Endodermal cell (in vitro differentiated cells): ENCODE measurements around the gene ANLN. TPM values are rescaled to one million over a fixed set of nuclear protein-coding genes. Genes with fewer than 3 reads are reported as not detected.

Source experiments
- DNase-seq: peaks from one replicate; pipeline ENCODE4 v3.0.0-alpha.2; 2017
- H3K27ac ChIP-seq: 2 replicates; pipeline ENCODE4 v1.5.1; 2013; ENCODE audit warnings: mild to moderate bottlenecking, low read depth, low read length, moderate library complexity
- H3K27me3 ChIP-seq: 2 replicates; pipeline ENCODE4 v1.6.1; 2013; ENCODE audit warnings: mild to moderate bottlenecking, low read length, moderate library complexity; ENCODE audit not compliant: insufficient read depth, control insufficient read depth, poor library complexity, severe bottlenecking
- H3K36me3 ChIP-seq: 2 replicates; pipeline ENCODE4 v1.7.0; 2013; ENCODE audit warnings: mild to moderate bottlenecking, low read length, moderate library complexity; ENCODE audit not compliant: control insufficient read depth, insufficient read depth
- H3K4me1 ChIP-seq: one replicate; pipeline ENCODE4 v1.7.0; 2013; ENCODE audit warnings: low read length; ENCODE audit not compliant: control insufficient read depth, insufficient read depth
- H3K4me3 ChIP-seq: 2 replicates; pipeline ENCODE4 v1.5.1; 2013; ENCODE audit warnings: mild to moderate bottlenecking, low read length, moderate library complexity
- H3K9ac ChIP-seq: 2 replicates; pipeline ENCODE4 v1.6.1; 2013; ENCODE audit warnings: mild to moderate bottlenecking, low read length, moderate library complexity; ENCODE audit not compliant: poor library complexity, severe bottlenecking; ENCODE audit errors: extremely low read depth
- H3K9me3 ChIP-seq: 2 replicates; pipeline ENCODE4 v1.6.1; 2013; ENCODE audit warnings: mild to moderate bottlenecking, low read length, moderate library complexity; ENCODE audit not compliant: control insufficient read depth
- H3K27ac Mint-ChIP-seq: 2 replicates; pipeline ENCODE4 v1.8.0; 2020; ENCODE audit warnings: mixed read lengths
- H3K27me3 Mint-ChIP-seq: 2 replicates; pipeline ENCODE4 v1.8.0; 2021; ENCODE audit warnings: mild to moderate bottlenecking, mixed read lengths; ENCODE audit not compliant: insufficient read depth
- H3K36me3 Mint-ChIP-seq: 2 replicates; pipeline ENCODE4 v1.8.0; 2020; ENCODE audit warnings: low read depth, mixed read lengths
- H3K4me1 Mint-ChIP-seq: 2 replicates; pipeline ENCODE4 v1.8.0; 2020; ENCODE audit warnings: mixed read lengths
- H3K4me3 Mint-ChIP-seq: 2 replicates; pipeline ENCODE4 v1.8.0; 2020; ENCODE audit warnings: mild to moderate bottlenecking, moderate library complexity, mixed read lengths
- H3K9me3 Mint-ChIP-seq: 2 replicates; pipeline ENCODE4 v1.8.0; 2020; ENCODE audit warnings: mild to moderate bottlenecking, mixed read lengths
- WGBS, 2 experiments: methylation state at CpG; one replicate each; pipeline versions ENCODE4 v1.1.5 to v1.1.7; 2013; ENCODE audit warnings: missing lambda C conversion rate in 2 of 2, mixed read lengths in 1 of 2; ENCODE audit not compliant: insufficient coverage in 1 of 2, insufficient read length in 1 of 2; 5-methylcytosine and 5-hydroxymethylcytosine counted together
- total RNA-seq, 2 donors: library from RNA; stranded (reverse); fragmentation: NEBNext Ultra II Directional in 1 of 2; extraction: Animal tissue kit (Norgen Biotek cat#: 25700) in 1 of 2; gene quantifications; 2 replicates in 1 of 2; 3 replicates in 1 of 2; pipeline ENCODE4 v1.2.1, GENCODE V29; 2021
- TF ChIP-seq, protein P1 (sequence below): fragments of 200-600 bp; sonication (generic); conservative IDR thresholded peaks from 2 replicates; pipeline ENCODE4 v1.5.0; 2021; ENCODE audit warnings: antibody characterized with exemption, mild to moderate bottlenecking

ANLN gene
- total RNA-seq, 2 donors from 2014 or later: 78.6 to 138 TPM

GRCh38 chr7:36348771-36349170 lies 40.9 kb upstream of the ANLN start:
- no peak overlapping the region for H3K27ac Mint-ChIP-seq
- peaks cover 5% of the 10 kb centered on the region for H3K9me3 Mint-ChIP-seq
- TF ChIP-seq, protein P1, sequence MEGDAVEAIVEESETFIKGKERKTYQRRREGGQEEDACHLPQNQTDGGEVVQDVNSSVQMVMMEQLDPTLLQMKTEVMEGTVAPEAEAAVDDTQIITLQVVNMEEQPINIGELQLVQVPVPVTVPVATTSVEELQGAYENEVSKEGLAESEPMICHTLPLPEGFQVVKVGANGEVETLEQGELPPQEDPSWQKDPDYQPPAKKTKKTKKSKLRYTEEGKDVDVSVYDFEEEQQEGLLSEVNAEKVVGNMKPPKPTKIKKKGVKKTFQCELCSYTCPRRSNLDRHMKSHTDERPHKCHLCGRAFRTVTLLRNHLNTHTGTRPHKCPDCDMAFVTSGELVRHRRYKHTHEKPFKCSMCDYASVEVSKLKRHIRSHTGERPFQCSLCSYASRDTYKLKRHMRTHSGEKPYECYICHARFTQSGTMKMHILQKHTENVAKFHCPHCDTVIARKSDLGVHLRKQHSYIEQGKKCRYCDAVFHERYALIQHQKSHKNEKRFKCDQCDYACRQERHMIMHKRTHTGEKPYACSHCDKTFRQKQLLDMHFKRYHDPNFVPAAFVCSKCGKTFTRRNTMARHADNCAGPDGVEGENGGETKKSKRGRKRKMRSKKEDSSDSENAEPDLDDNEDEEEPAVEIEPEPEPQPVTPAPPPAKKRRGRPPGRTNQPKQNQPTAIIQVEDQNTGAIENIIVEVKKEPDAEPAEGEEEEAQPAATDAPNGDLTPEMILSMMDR: no peak
- Histone ChIP-seq H3K4me3 (no peak overlapping the region), H3K27ac (no peak overlapping the region), H3K9ac (no peak overlapping the region), H3K36me3 (no peaks in the 10 kb centered on the region), H3K27me3 (no peaks in the 10 kb centered on the region), H3K9me3 (peaks cover 8% of the 10 kb centered on the region), H3K4me1 (no peaks in the 10 kb centered on the region)
- peaks cover 16% of the 10 kb centered on the region for H3K4me1 Mint-ChIP-seq
- DNase-seq: no peak
- H3K27me3 Mint-ChIP-seq: no peaks in the 10 kb centered on the region
- no peak overlapping the region for H3K4me3 Mint-ChIP-seq
- H3K36me3 Mint-ChIP-seq: peaks cover 4% of the 10 kb centered on the region
- WGBS, 2 experiments: 95% methylated on average over 3 of the region's 3 CpGs; no CpG with 5 or more reads in 1 of the 2 experiments

DNA sequence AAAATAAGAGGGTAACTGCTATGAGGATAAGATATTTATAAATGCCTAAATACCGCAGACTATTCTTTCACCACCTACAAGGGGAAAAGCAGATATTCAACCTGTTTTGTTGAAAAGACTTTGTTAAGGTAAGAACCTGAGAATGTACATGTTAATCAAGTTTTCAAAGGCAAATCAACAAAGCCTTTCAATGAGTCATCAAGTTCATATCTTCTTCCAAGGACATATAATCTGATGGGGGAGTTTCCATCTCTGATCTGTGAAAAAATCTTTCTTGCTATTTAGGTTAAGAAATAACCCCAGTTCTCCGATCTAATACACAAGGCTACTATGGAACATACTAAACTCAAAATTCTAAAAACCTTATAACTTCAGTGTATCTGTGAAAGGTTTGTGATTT lies 40.0 kb upstream of the ANLN start:
- Histone ChIP-seq H3K4me3 (no peak overlapping the region), H3K4me1 (peaks cover 6% of the 10 kb centered on the region), H3K27ac (no peak overlapping the region), H3K9me3 (peaks cover 8% of the 10 kb centered on the region), H3K9ac (no peak overlapping the region), H3K36me3 (no peaks in the 10 kb centered on the region), H3K27me3 (no peaks in the 10 kb centered on the region)
- no peak for DNase-seq
- Mint-ChIP-seq H3K4me1 (peaks cover 16% of the 10 kb centered on the region), H3K4me3 (no peak overlapping the region), H3K27ac (no peak overlapping the region), H3K36me3 (peaks cover 4% of the 10 kb centered on the region), H3K9me3 (peaks cover 5% of the 10 kb centered on the region), H3K27me3 (peaks cover 4% of the 10 kb centered on the region)
- no CpG with 5 or more reads among the region's 2 CpGs for WGBS, 2 experiments
- TF ChIP-seq, protein P1: no peak

DNA sequence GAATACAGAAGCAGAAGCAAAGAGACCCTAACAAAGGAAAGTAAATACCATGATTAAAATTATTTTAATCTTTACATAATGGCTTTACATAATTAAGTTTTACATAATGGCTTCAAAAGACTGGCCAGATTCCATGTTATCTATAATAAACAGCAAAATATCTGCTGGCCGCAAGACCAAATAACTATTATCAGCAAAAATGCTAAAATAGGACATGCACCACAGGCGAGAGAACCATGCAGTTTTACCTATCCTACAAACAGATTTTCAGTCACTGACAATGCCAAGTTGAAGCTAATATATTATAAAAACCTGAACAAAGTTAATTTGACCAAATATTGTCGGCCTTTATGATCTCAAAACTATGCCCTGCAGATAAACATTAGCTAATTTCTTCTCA lies 34.2 kb upstream of the ANLN start:
- Histone ChIP-seq H3K27me3 (no peaks in the 10 kb centered on the region), H3K4me1 (peaks cover 18% of the 10 kb centered on the region), H3K9ac (no peak overlapping the region), H3K4me3 (no peak overlapping the region), H3K9me3 (no peaks in the 10 kb centered on the region), H3K27ac (no peak overlapping the region), H3K36me3 (no peaks in the 10 kb centered on the region)
- no peak for DNase-seq
- peaks cover 34% of the 10 kb centered on the region for H3K4me1 Mint-ChIP-seq
- 89% methylated on average over 3 of the region's 3 CpGs; no CpG with 5 or more reads in 1 of the 2 experiments for WGBS, 2 experiments
- TF ChIP-seq, protein P1: no peak
- H3K27ac Mint-ChIP-seq: no peak overlapping the region
- no peak overlapping the region for H3K4me3 Mint-ChIP-seq
- H3K9me3 Mint-ChIP-seq: no peaks in the 10 kb centered on the region
- peaks cover 41% of the 10 kb centered on the region for H3K27me3 Mint-ChIP-seq
- H3K36me3 Mint-ChIP-seq: no peaks in the 10 kb centered on the region
